Subcutaneous abdominal adipose tissue (tissue), 5 donors: ENCODE data around the gene MAML1.

Experiments used
- H3K27ac ChIP-seq: one replicate; pipeline ENCODE4 v1.7.0; 2013; ENCODE audit warnings: low read depth, mild to moderate bottlenecking, inconsistent platforms, low read length, moderate library complexity
- H3K27me3 ChIP-seq, 5 donors: one replicate each; pipeline ENCODE4 v1.7.0; 2013; ENCODE audit warnings: low read length in 5 of 5, inconsistent platforms in 1 of 5; ENCODE audit not compliant: control insufficient read depth in 5 of 5, insufficient read depth in 4 of 5
- H3K36me3 ChIP-seq, 5 donors: one replicate each; pipeline ENCODE4 v1.7.0; 2013; ENCODE audit warnings: low read length in 5 of 5; ENCODE audit not compliant: control insufficient read depth in 5 of 5, insufficient read depth in 5 of 5
- H3K4me1 ChIP-seq, 5 donors: one replicate each; pipeline ENCODE4 v1.7.0; 2013; ENCODE audit warnings: low read length in 5 of 5, mild to moderate bottlenecking in 3 of 5, moderate library complexity in 1 of 5; ENCODE audit not compliant: control insufficient read depth in 5 of 5, insufficient read depth in 5 of 5
- H3K4me3 ChIP-seq, 5 donors: one replicate each; pipeline ENCODE4 v1.7.0; 2013; ENCODE audit warnings: low read length in 5 of 5, low read depth in 1 of 5
- H3K9ac ChIP-seq, 5 donors: one replicate each; pipeline ENCODE4 v1.7.0; 2013; ENCODE audit warnings: low read length in 5 of 5, mild to moderate bottlenecking in 4 of 5, moderate library complexity in 3 of 5
- H3K9me3 ChIP-seq, 5 donors: one replicate each; pipeline ENCODE4 v1.7.0; 2013; ENCODE audit warnings: low read length in 5 of 5; ENCODE audit not compliant: control insufficient read depth in 5 of 5
- donor health status: healthy.
- donor health status: healthy.
- donor health status: healthy.
- donor health status: healthy.
- donor health status: healthy.

The MAML1 gene

GRCh38 chr5:179819296-179820126 is 86.9 kb downstream of the MAML1 start:
- H3K9ac ChIP-seq = peak overlapping the region; percentile 90 to 100 (median 99)
- peak overlapping the region; percentile 100 for H3K27ac ChIP-seq
- no peaks in the 10 kb centered on the region for H3K9me3 ChIP-seq
- H3K4me3 ChIP-seq = peak overlapping the region; percentile 71 to 95 (median 91)
- H3K36me3 ChIP-seq = peaks cover 0 to 26% (median 22%) of the 10 kb centered on the region in 5 donors
- peaks cover 24 to 70% (median 63%) of the 10 kb centered on the region in 5 donors for H3K4me1 ChIP-seq
- no peaks in the 10 kb centered on the region for H3K27me3 ChIP-seq

- Histone ChIP-seq H3K36me3 (peaks cover 0 to 32% (median 27%) of the 10 kb centered on the region in 5 donors), H3K9me3 (no peaks in the 10 kb centered on the region), H3K9ac (peak overlapping the region; percentile 90 to 100 (median 99)), H3K4me1 (peaks cover 24 to 76% (median 69%) of the 10 kb centered on the region in 5 donors), H3K27ac (peak overlapping the region; percentile 100), H3K4me3 (peak overlapping the region; percentile 71 to 95 (median 91)), H3K27me3 (no peaks in the 10 kb centered on the region)
Measured at GRCh38 chr5:179820127-179820482, 87.5 kb downstream of the MAML1 start.

- peak within 1 kb of the TSS; percentile 90 to 100 (median 99) for H3K9ac ChIP-seq
- peak within 1 kb of the TSS; percentile 100 for H3K27ac ChIP-seq
- peaks cover 24 to 82% (median 75%) of the 10 kb centered on the region in 5 donors for H3K4me1 ChIP-seq
- H3K27me3 ChIP-seq = no peaks in the 10 kb centered on the region
- peaks cover 0 to 38% (median 33%) of the 10 kb centered on the region in 5 donors for H3K36me3 ChIP-seq
- no peaks in the 10 kb centered on the region for H3K9me3 ChIP-seq
- H3K4me3 ChIP-seq = peak within 1 kb of the TSS; percentile 83 to 95 (median 91)
Measured at GRCh38 chr5:179820483-179821297, 88.1 kb downstream of the MAML1 start, which contains the start of gene SQSTM1. Gene SQSTM1, plus strand, starts transcription at chr5:179820905. Its CDS starts 32 bp downstream, at chr5:179820937.

- Histone ChIP-seq H3K27me3 (no peaks in the 10 kb centered on the region), H3K9me3 (no peaks in the 10 kb centered on the region), H3K4me3 (peak overlapping the region; percentile 83 to 95 (median 91)), H3K9ac (peak overlapping the region; percentile 90 to 100 (median 99)), H3K36me3 (peaks cover 0 to 45% (median 41%) of the 10 kb centered on the region in 5 donors), H3K27ac (peak overlapping the region; percentile 100), H3K4me1 (peaks cover 24 to 82% (median 76%) of the 10 kb centered on the region in 5 donors)
Measured at GRCh38 chr5:179821298-179822058, 88.9 kb downstream of the MAML1 start.

- peaks cover 0 to 51% (median 47%) of the 10 kb centered on the region in 5 donors for H3K36me3 ChIP-seq
- H3K9ac ChIP-seq = peak overlapping the region; percentile 90 to 100 (median 99)
- H3K27me3 ChIP-seq = no peaks in the 10 kb centered on the region
- H3K4me1 ChIP-seq = peaks cover 24 to 84% (median 77%) of the 10 kb centered on the region in 5 donors
- peak overlapping the region; percentile 100 for H3K27ac ChIP-seq
- H3K9me3 ChIP-seq = no peaks in the 10 kb centered on the region
- peak overlapping the region; percentile 83 to 95 (median 91) for H3K4me3 ChIP-seq
Measured at GRCh38 chr5:179822059-179822432, 89.4 kb downstream of the MAML1 start.

GRCh38 chr5:179822444-179822990 is 89.9 kb downstream of the MAML1 start:
- no peaks in the 10 kb centered on the region for H3K9me3 ChIP-seq
- H3K9ac ChIP-seq = peak overlapping the region; percentile 90 to 100 (median 99)
- peak overlapping the region; percentile 83 to 95 (median 91) for H3K4me3 ChIP-seq
- H3K36me3 ChIP-seq = peaks cover 0 to 56% (median 51%) of the 10 kb centered on the region in 5 donors
- H3K4me1 ChIP-seq = peaks cover 24 to 82% (median 75%) of the 10 kb centered on the region in 5 donors
- no peaks in the 10 kb centered on the region for H3K27me3 ChIP-seq
- H3K27ac ChIP-seq = peak overlapping the region; percentile 100

- Histone ChIP-seq H3K27me3 (no peaks in the 10 kb centered on the region), H3K4me3 (peak overlapping the region in 4 of 5 donors; percentile 43 to 95 (median 92)), H3K27ac (peak overlapping the region; percentile 100), H3K36me3 (peaks cover 0 to 71% (median 64%) of the 10 kb centered on the region in 5 donors), H3K9ac (no peak overlapping the region), H3K9me3 (no peaks in the 10 kb centered on the region), H3K4me1 (peaks cover 21 to 77% (median 66%) of the 10 kb centered on the region in 5 donors)
Measured at GRCh38 chr5:179823937-179824744, 91.5 kb downstream of the MAML1 start.

- Histone ChIP-seq H3K27me3 (no peaks in the 10 kb centered on the region), H3K4me3 (peak overlapping the region in 3 of 5 donors; percentile 17 to 91 (median 43)), H3K9me3 (no peaks in the 10 kb centered on the region), H3K27ac (peak overlapping the region; percentile 100), H3K4me1 (peaks cover 19 to 74% (median 64%) of the 10 kb centered on the region in 5 donors), H3K36me3 (peaks cover 0 to 77% (median 70%) of the 10 kb centered on the region in 5 donors), H3K9ac (no peak overlapping the region)
Measured at GRCh38 chr5:179824745-179825112, 92.1 kb downstream of the MAML1 start.
